AG20443 (cell line): ENCODE measurements around the gene COL6A2.
"Not testable (repeated sequence)": the region's sequence is repeated elsewhere in the genome, so short reads cannot be mapped to it uniquely, and the experiment has no call there.

Experiments
- DNase-seq: peaks from one replicate; pipeline ENCODE4 v3.0.0; 2012; ENCODE audit warnings: low spot score, mixed read lengths

COL6A2 gene

GRCh38 chr21:46079352-46080170 lies 18.4 kb upstream of the COL6A2 start:
- DNase-seq, result peak; percentile 93

GRCh38 chr21:46080171-46081021 lies 17.5 kb upstream of the COL6A2 start:
- DNase-seq, result peak; percentile 51

GRCh38 chr21:46081022-46081861 lies 16.7 kb upstream of the COL6A2 start:
- peak; percentile 62 for DNase-seq

- no peak for DNase-seq
These were observed 15.8 kb upstream of the COL6A2 start for GRCh38 chr21:46081862-46082712.

- DNase-seq, result no peak
These were observed 15.3 kb upstream of the COL6A2 start for GRCh38 chr21:46082713-46082962.

- peak; percentile 67 for DNase-seq
These were observed 14.7 kb upstream of the COL6A2 start for GRCh38 chr21:46082963-46083790.

- no peak for DNase-seq
These were observed 13.9 kb upstream of the COL6A2 start for GRCh38 chr21:46083791-46084561.

GRCh38 chr21:46084709-46085108 lies 13.2 kb upstream of the COL6A2 start:
- DNase-seq, result no peak

GRCh38 chr21:46085259-46085658 lies 12.7 kb upstream of the COL6A2 start:
- not testable (repeated sequence) for DNase-seq

- no peak for DNase-seq
These were observed 10.3 kb upstream of the COL6A2 start for GRCh38 chr21:46087641-46088040.

GRCh38 chr21:46088189-46088588 lies 9.7 kb upstream of the COL6A2 start:
- no peak for DNase-seq

- DNase-seq, result peak; percentile 16
These were observed 8.6 kb upstream of the COL6A2 start for GRCh38 chr21:46089285-46089684.

- DNase-seq, result no peak
These were observed 6.8 kb upstream of the COL6A2 start for GRCh38 chr21:46091118-46091517.

GRCh38 chr21:46091631-46092025 lies 6.3 kb upstream of the COL6A2 start:
- DNase-seq, result no peak

GRCh38 chr21:46092026-46092764 lies 5.7 kb upstream of the COL6A2 start:
- DNase-seq, result peak; percentile 95

- peak; percentile 35 for DNase-seq
These were observed 4.9 kb upstream of the COL6A2 start for GRCh38 chr21:46092811-46093667.

GRCh38 chr21:46093668-46094400 lies 4.1 kb upstream of the COL6A2 start:
- DNase-seq, result peak; percentile 2
